Kidney epithelial cell (primary cell): ENCODE measurements around the gene SORD. TPM values are rescaled to one million over a fixed set of nuclear protein-coding genes. Genes with fewer than 3 reads are reported as not detected.

Experiments
- DNase-seq: peaks from one replicate; pipeline ENCODE4 v3.0.0-alpha.2; 2010; ENCODE audit warnings: low read depth
- H3K27me3 ChIP-seq: 2 replicates; pipeline ENCODE4 v1.6.0; 2011; ENCODE audit warnings: low read length; ENCODE audit not compliant: control insufficient read depth, insufficient read depth
- H3K36me3 ChIP-seq: 2 replicates; pipeline ENCODE4 v1.5.1; 2011; ENCODE audit warnings: low read length; ENCODE audit not compliant: control insufficient read depth, insufficient read depth
- H3K4me3 ChIP-seq: 2 replicates; pipeline ENCODE4 v1.5.1; 2011; ENCODE audit warnings: low read depth, mild to moderate bottlenecking, control low read depth, low read length
- CTCF ChIP-seq: IDR thresholded peaks from 2 replicates; pipeline ENCODE4 v1.5.1; 2011; ENCODE audit warnings: mild to moderate bottlenecking, moderate library complexity, low read length, control low read depth, inconsistent platforms; ENCODE audit not compliant: insufficient read depth, poor library complexity, severe bottlenecking
- total RNA-seq: library from RNA; depleted of rRNA; stranded (reverse); fragments of >200 nt; gene quantifications from 2 replicates; pipeline ENCODE4 v1.2.3, GENCODE V29; 2015

The SORD gene
- total RNA-seq, 1 donor from 2014 or later = 30.2 TPM

GRCh38 chr15:45112143-45112590, 89.2 kb downstream of the SORD start:
- H3K36me3 ChIP-seq = no peaks in the 10 kb centered on the region
- no peak for DNase-seq
- H3K27me3 ChIP-seq = peaks cover 82% of the 10 kb centered on the region
- TF ChIP-seq CTCF = no peak
- H3K4me3 ChIP-seq = no peak overlapping the region

GRCh38 chr15:45112591-45113379, 89.8 kb downstream of the SORD start:
- TF ChIP-seq CTCF = no peak
- no peak overlapping the region for H3K4me3 ChIP-seq
- H3K36me3 ChIP-seq = no peaks in the 10 kb centered on the region
- no peak for DNase-seq
- peaks cover 88% of the 10 kb centered on the region for H3K27me3 ChIP-seq

GRCh38 chr15:45113380-45113990, 90.5 kb downstream of the SORD start:
- H3K36me3 ChIP-seq = no peaks in the 10 kb centered on the region
- peaks cover 85% of the 10 kb centered on the region for H3K27me3 ChIP-seq
- no peak overlapping the region for H3K4me3 ChIP-seq
- DNase-seq = no peak
- TF ChIP-seq CTCF = no peak

- H3K4me3 ChIP-seq = no peak within 1 kb of the TSS
- no peaks in the 10 kb centered on the region for H3K36me3 ChIP-seq
- TF ChIP-seq CTCF = no peak
- DNase-seq = no peak
- peaks cover 81% of the 10 kb centered on the region for H3K27me3 ChIP-seq
Measured at GRCh38 chr15:45114076-45114750, 91.2 kb downstream of the SORD start, which contains the start of the genes DUOX2 and DUOXA2. TSS of gene DUOX2 (minus strand) at chr15:45114172. CDS start at chr15:45113411, 761 bp downstream. TSS of gene DUOXA2 (plus strand) at chr15:45114326. CDS start at chr15:45114606, 280 bp downstream.

GRCh38 chr15:45114751-45115085, 91.7 kb downstream of the SORD start:
- H3K4me3 ChIP-seq = no peak overlapping the region
- TF ChIP-seq CTCF = no peak
- peaks cover 78% of the 10 kb centered on the region for H3K27me3 ChIP-seq
- DNase-seq = no peak
- H3K36me3 ChIP-seq = no peaks in the 10 kb centered on the region
